ENCODE results near the gene DDX39B. TPM values are rescaled to one million over a fixed set of nuclear protein-coding genes. Genes with fewer than 3 reads are reported as not detected.
A peak's percentile ranks its signal among the peaks of the same experiment; 100 is the strongest.

The DDX39B gene
- total RNA-seq, 1 donor from 2014 or later: 412 TPM

GRCh38 chr6:31540640-31541039 is 1.2 kb downstream of the DDX39B start:
- Histone ChIP-seq H3K27me3 (ENCODE audit: control insufficient read depth, insufficient read depth, low read length) (no peaks in the 10 kb centered on the region), H3K36me3 (ENCODE audit: control insufficient read depth, insufficient read depth, low read length) (peaks cover 3% of the 10 kb centered on the region), H3K4me3 (ENCODE audit: low read depth, low read length) (peak overlapping the region; percentile 83)
- no peak for TF ChIP-seq CTCF (IDR thresholded peaks at IDR 0.05; ENCODE audit: insufficient read depth, low read length, poor library complexity, severe bottlenecking)
- DNase-seq (ENCODE audit: low read depth): no peak

- Histone ChIP-seq H3K36me3 (ENCODE audit: control insufficient read depth, insufficient read depth, low read length) (peaks cover 4% of the 10 kb centered on the region), H3K4me3 (ENCODE audit: low read depth, low read length) (no peak overlapping the region), H3K27me3 (ENCODE audit: control insufficient read depth, insufficient read depth, low read length) (no peaks in the 10 kb centered on the region)
- TF ChIP-seq CTCF (IDR thresholded peaks at IDR 0.05; ENCODE audit: insufficient read depth, low read length, poor library complexity, severe bottlenecking): no peak
- no peak for DNase-seq (ENCODE audit: low read depth)
Observed at GRCh38 chr6:31538805-31539400, 2.9 kb downstream of the DDX39B start.

- DNase-seq (ENCODE audit: low read depth): no peak
- Histone ChIP-seq H3K4me3 (ENCODE audit: low read depth, low read length) (no peak overlapping the region), H3K27me3 (ENCODE audit: control insufficient read depth, insufficient read depth, low read length) (no peaks in the 10 kb centered on the region), H3K36me3 (ENCODE audit: control insufficient read depth, insufficient read depth, low read length) (peaks cover 4% of the 10 kb centered on the region)
- no peak for TF ChIP-seq CTCF (IDR thresholded peaks at IDR 0.05; ENCODE audit: insufficient read depth, low read length, poor library complexity, severe bottlenecking)
Observed at GRCh38 chr6:31535538-31536324, 6.1 kb downstream of the DDX39B start.

- peaks cover 4% of the 10 kb centered on the region for H3K36me3 ChIP-seq (ENCODE audit: control insufficient read depth, insufficient read depth, low read length)
- no peak overlapping the region for H3K4me3 ChIP-seq (ENCODE audit: low read depth, low read length)
- no peak for DNase-seq (ENCODE audit: low read depth)
- H3K27me3 ChIP-seq (ENCODE audit: control insufficient read depth, insufficient read depth, low read length): no peaks in the 10 kb centered on the region
- no peak for TF ChIP-seq CTCF (IDR thresholded peaks at IDR 0.05; ENCODE audit: insufficient read depth, low read length, poor library complexity, severe bottlenecking)
Observed at GRCh38 chr6:31534521-31535040, 7.2 kb downstream of the DDX39B start.

GRCh38 chr6:31534011-31534410 is 7.8 kb downstream of the DDX39B start:
- H3K36me3 ChIP-seq (ENCODE audit: control insufficient read depth, insufficient read depth, low read length): peaks cover 4% of the 10 kb centered on the region
- H3K4me3 ChIP-seq (ENCODE audit: low read depth, low read length): no peak overlapping the region
- TF ChIP-seq CTCF (IDR thresholded peaks at IDR 0.05; ENCODE audit: insufficient read depth, low read length, poor library complexity, severe bottlenecking): no peak
- DNase-seq (ENCODE audit: low read depth): no peak
- no peaks in the 10 kb centered on the region for H3K27me3 ChIP-seq (ENCODE audit: control insufficient read depth, insufficient read depth, low read length)

Measured in kidney epithelial cell (primary cell).